SK-N-SH (cell line): ENCODE results near the gene PRKN. TPM values are rescaled to one million over a fixed set of nuclear protein-coding genes. Genes with fewer than 3 reads are reported as not detected.

Source experiments
- CTCF ChIA-PET: fragments of 300-600, 350-600 bp; formaldehyde crosslinking; extraction: SDS; loops from one replicate; lab custom pipeline; 2021; lab: Yijun Ruan, JAX
- POLR2A ChIA-PET: fragments of 350-600 bp; sonication (Branson Sonifier 250); formaldehyde crosslinking; extraction: SDS; loops from one replicate; lab custom pipeline; 2020; ENCODE audit warnings: antibody characterized with exemption, inconsistent platforms; lab: Yijun Ruan, JAX
- DNase-seq: peaks from one replicate; pipeline ENCODE4 v3.0.0; 2012
- H2AFZ ChIP-seq: fragments of 200-600 bp; sonication (generic); 2 replicates; pipeline ENCODE4 v1.8.1; 2016; ENCODE audit warnings: antibody characterized with exemption, mild to moderate bottlenecking, low read depth
- H3F3A ChIP-seq: fragments of 200-600 bp; sonication (generic); replicated peaks from 2 replicates; pipeline ENCODE3; 2016; ENCODE audit warnings: antibody characterized with exemption, mild to moderate bottlenecking; ENCODE audit not compliant: insufficient read depth
- H3K27ac ChIP-seq, 2 experiments: fragments of 200-500 bp in 1 of 2; fragments of 200-600 bp in 1 of 2; sonication (Bioruptor generic) in 1 of 2; sonication (generic), shearing (Covaris generic) in 1 of 2; 2 replicates each; pipeline versions ENCODE4 v1.5.1 to v1.6.1; 2014 to 2016; ENCODE audit warnings: low read depth in 2 of 2, inconsistent platforms in 1 of 2, low read length in 1 of 2, mild to moderate bottlenecking in 1 of 2, mixed read lengths in 1 of 2
- H3K27me3 ChIP-seq: fragments of 200-600 bp; sonication (generic), shearing (Covaris generic); 2 replicates; pipeline ENCODE4 v1.6.1; 2016; ENCODE audit warnings: mixed run types; ENCODE audit not compliant: insufficient read depth
- H3K36me3 ChIP-seq, 2 experiments: fragments of 200-500 bp in 1 of 2; fragments of 200-600 bp in 1 of 2; sonication (Bioruptor generic) in 1 of 2; sonication (generic) in 1 of 2; replicated peaks in 1 of 2; 2 replicates each; pipeline versions ENCODE3 to v1.5.1; 2014 to 2016; ENCODE audit warnings: low read length in 1 of 2, mild to moderate bottlenecking in 1 of 2; ENCODE audit not compliant: insufficient read depth in 2 of 2, control insufficient read depth in 1 of 2
- H3K4me1 ChIP-seq, 2 experiments: fragments of 200-500 bp in 1 of 2; fragments of 200-600 bp in 1 of 2; sonication (Bioruptor generic) in 1 of 2; sonication (generic), shearing (Covaris generic) in 1 of 2; 2 replicates each; pipeline versions ENCODE4 v1.5.1 to v1.6.1; 2014 to 2016; ENCODE audit warnings: low read depth in 1 of 2, low read length in 1 of 2, mixed run types in 1 of 2; ENCODE audit not compliant: insufficient read depth in 2 of 2, control insufficient read depth in 1 of 2
- H3K4me2 ChIP-seq: fragments of 200-600 bp; sonication (generic), shearing (Covaris generic); 2 replicates; pipeline ENCODE4 v1.6.1; 2017; ENCODE audit warnings: mixed run types
- H3K4me3 ChIP-seq, 2 experiments: fragments of 200-500 bp in 1 of 2; fragments of 200-600 bp in 1 of 2; sonication (Bioruptor generic) in 1 of 2; sonication (generic), shearing (Covaris generic) in 1 of 2; 2 replicates each; pipeline versions ENCODE4 v1.5.1 to v1.8.1; 2014 to 2016; ENCODE audit warnings: low read depth in 2 of 2, inconsistent platforms in 1 of 2, low read length in 1 of 2, mild to moderate bottlenecking in 1 of 2, mixed read lengths in 1 of 2, moderate library complexity in 1 of 2
- H3K79me2 ChIP-seq: fragments of 200-600 bp; sonication (generic); 2 replicates; pipeline ENCODE4 v1.8.1; 2017; ENCODE audit warnings: mild to moderate bottlenecking; ENCODE audit not compliant: insufficient read depth
- H3K9ac ChIP-seq: fragments of 200-600 bp; sonication (generic); 2 replicates; pipeline ENCODE4 v1.6.1; 2017; ENCODE audit warnings: mixed run types
- H3K9me2 ChIP-seq: fragments of 200-600 bp; sonication (generic); 2 replicates; pipeline ENCODE4 v1.6.1; 2017; ENCODE audit warnings: mixed run types
- H3K9me3 ChIP-seq: fragments of 200-600 bp; sonication (generic); 2 replicates; pipeline ENCODE4 v1.6.1; 2017; ENCODE audit warnings: mixed run types, mild to moderate bottlenecking, moderate library complexity
- H4K20me1 ChIP-seq: fragments of 200-600 bp; sonication (generic); 2 replicates; pipeline ENCODE4 v1.6.1; 2017; ENCODE audit warnings: mild to moderate bottlenecking, mixed run types; ENCODE audit not compliant: insufficient read depth
- CHD2 ChIP-seq: fragments of 150-350 bp; IDR thresholded peaks from 2 replicates; pipeline ENCODE4 v1.6.1; 2018; ENCODE audit warnings: low read length; ENCODE audit not compliant: partially characterized antibody
- ELF1 ChIP-seq: IDR thresholded peaks from 2 replicates; pipeline ENCODE4 v1.4.0; 2012
- EP300 ChIP-seq, 2 experiments: IDR thresholded peaks; 2 replicates each; pipeline versions ENCODE4 v1.4.0 to v1.6.1; 2012; ENCODE audit warnings: borderline replicate concordance in 1 of 2, low read depth in 1 of 2, low read length in 1 of 2
- EZH2phosphoT487 ChIP-seq: fragments of 200-600 bp; sonication (generic); IDR thresholded peaks from 2 replicates; pipeline ENCODE4 v1.6.1; 2017; ENCODE audit warnings: low read depth, mixed run types, mild to moderate bottlenecking, antibody characterized with exemption, moderate library complexity, borderline replicate concordance
- FOSL2 ChIP-seq: IDR thresholded peaks from 2 replicates; pipeline ENCODE4 v1.4.0; 2012; ENCODE audit warnings: low read depth, mild to moderate bottlenecking, moderate library complexity, borderline replicate concordance
- GABPA ChIP-seq: IDR thresholded peaks from 2 replicates; pipeline ENCODE4 v1.4.0; 2012; ENCODE audit warnings: low read depth, mild to moderate bottlenecking
- JUND ChIP-seq: IDR thresholded peaks from 2 replicates; pipeline ENCODE4 v1.4.0; 2012
- MEF2A ChIP-seq: IDR thresholded peaks from 2 replicates; pipeline ENCODE4 v1.4.0; 2012; ENCODE audit warnings: low read depth, borderline replicate concordance
- MXI1 ChIP-seq: IDR thresholded peaks from 2 replicates; pipeline ENCODE4 v1.6.1; 2012; ENCODE audit warnings: mild to moderate bottlenecking, low read depth, low read length, improper control_type of control experiment
- NFIC ChIP-seq: IDR thresholded peaks from 2 replicates; pipeline ENCODE4 v1.4.0; 2012; ENCODE audit warnings: borderline replicate concordance
- NRF1 ChIP-seq: IDR thresholded peaks from 2 replicates; pipeline ENCODE4 v1.6.1; 2012; ENCODE audit warnings: low read depth, mild to moderate bottlenecking, low read length
- POLR2AphosphoS5 ChIP-seq: IDR thresholded peaks from 2 replicates; pipeline ENCODE4 v1.6.1; 2012; ENCODE audit warnings: low read depth, low read length
- RCOR1 ChIP-seq: fragments of 150-350 bp; IDR thresholded peaks from 2 replicates; pipeline ENCODE4 v1.6.1; 2017; ENCODE audit warnings: antibody characterized with exemption, low read length
- RFX5 ChIP-seq: IDR thresholded peaks from 2 replicates; pipeline ENCODE4 v1.6.1; 2012; ENCODE audit warnings: mild to moderate bottlenecking, improper control_type of control experiment, low read length
- RXRA ChIP-seq: IDR thresholded peaks from 2 replicates; pipeline ENCODE4 v1.4.0; 2012; ENCODE audit warnings: low read depth, mild to moderate bottlenecking, borderline replicate concordance
- SIN3A ChIP-seq: IDR thresholded peaks from 2 replicates; pipeline ENCODE4 v1.6.1; 2012; ENCODE audit warnings: low read depth, mild to moderate bottlenecking, low read length, moderate library complexity, borderline replicate concordance
- SMC3 ChIP-seq: IDR thresholded peaks from 2 replicates; pipeline ENCODE4 v1.6.1; 2012; ENCODE audit warnings: low read depth, low read length, improper control_type of control experiment
- TCF12 ChIP-seq: IDR thresholded peaks from 2 replicates; pipeline ENCODE4 v1.4.0; 2012
- TEAD4 ChIP-seq: IDR thresholded peaks from 2 replicates; pipeline ENCODE4 v1.4.0; 2012; ENCODE audit warnings: mild to moderate bottlenecking, borderline replicate concordance; ENCODE audit not compliant: insufficient read depth
- YY1 ChIP-seq: IDR thresholded peaks from 2 replicates; pipeline ENCODE4 v1.4.0; 2012; ENCODE audit warnings: low read depth, mild to moderate bottlenecking
- WGBS: methylation state at CpG from one replicate; pipeline ENCODE4 v1.1.6; 2017; ENCODE audit warnings: low lambda C conversion rate; 5-methylcytosine and 5-hydroxymethylcytosine counted together
- polyA plus RNA-seq, 3 experiments: library from polyadenylated mRNA; depleted of rRNA; stranded (reverse); fragments of >200 nt; gene quantifications; 2 replicates each; pipeline ENCODE4 v1.2.3, GENCODE V29; 2012
- TF ChIP-seq, protein P1 (sequence below): IDR thresholded peaks from 2 replicates; pipeline ENCODE4 v1.6.1; 2012; ENCODE audit warnings: mild to moderate bottlenecking, low read depth, low read length, moderate library complexity
- TF ChIP-seq, protein P2 (sequence below): IDR thresholded peaks from 2 replicates; pipeline ENCODE4 v1.4.0; 2012; ENCODE audit warnings: low read depth, borderline replicate concordance
- TF ChIP-seq, protein P3 (sequence below): fragments of 150-350 bp; IDR thresholded peaks from 2 replicates; pipeline ENCODE4 v1.6.1; 2016; ENCODE audit warnings: mild to moderate bottlenecking, low read depth, low read length
- TF ChIP-seq, protein P4 (sequence below): IDR thresholded peaks from 2 replicates; pipeline ENCODE4; 2012
- TF ChIP-seq, protein P5 (sequence below): fragments of 200-600 bp; sonication (generic); IDR thresholded peaks from 2 replicates; pipeline ENCODE4 v1.6.1; 2017; ENCODE audit warnings: antibody characterized with exemption, mild to moderate bottlenecking, moderate library complexity
- TF ChIP-seq, protein P6 (sequence below): fragments of 150-350 bp; IDR thresholded peaks from 2 replicates; pipeline ENCODE4 v1.6.1; 2017; ENCODE audit warnings: antibody characterized with exemption, low read length, low read depth, borderline replicate concordance

Gene PRKN
- polyA plus RNA-seq, 1 of the 3 experiments (the other 2 are of a cell fraction), result 0.76 TPM

DNA sequence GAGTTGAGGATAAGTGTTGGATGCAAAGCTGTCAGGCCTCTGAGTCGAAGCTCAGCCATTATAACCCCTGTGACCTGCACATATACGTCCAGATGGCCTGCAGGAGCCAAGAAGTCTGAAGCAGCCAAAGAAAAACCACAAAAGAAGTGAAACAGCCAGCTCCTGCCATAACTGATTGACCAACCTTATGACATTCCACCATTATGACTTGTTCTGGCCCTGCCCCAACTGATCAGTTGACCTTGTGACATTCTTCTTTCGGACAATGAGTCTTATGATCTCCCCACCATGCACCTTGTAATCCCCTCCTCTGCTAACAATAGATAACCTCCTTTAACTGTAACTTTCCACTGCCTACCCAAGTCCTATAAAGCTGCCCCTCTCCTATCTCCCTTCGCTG, 1320.0 kb downstream of the PRKN start:
- POLR2A ChIA-PET, result no interaction called here
- TF ChIP-seq MEF2A (no peak), MXI1 (no peak), GABPA (no peak), TEAD4 (peak; percentile 40; the same call in 1 of the 2 replicates), SMC3 (no peak), RXRA (peak; percentile 60; the same call in 1 of the 2 replicates), RFX5 (no peak), NFIC (peak; percentile 88), ELF1 (no peak), TCF12 (peak; percentile 88), JUND (peak; percentile 64), POLR2AphosphoS5 (peak; percentile 42; the same call in 1 of the 2 replicates), EZH2phosphoT487 (no peak), YY1 (no peak), FOSL2 (peak; percentile 35; the same call in 1 of the 2 replicates), RCOR1 (no peak), SIN3A (0 out of 2 replicates have a peak, but pooled peaks have one; percentile 28), CHD2 (no peak), EP300 (IDR thresholded peaks at IDR 0.05; ENCODE audit: borderline replicate concordance in 1 of 2, low read depth in 1 of 2, low read length in 1 of 2) (peak in 1 of 2 experiments; percentile 67; a peak in 1 of 4 replicates), NRF1 (no peak)
- TF ChIP-seq, protein P1, sequence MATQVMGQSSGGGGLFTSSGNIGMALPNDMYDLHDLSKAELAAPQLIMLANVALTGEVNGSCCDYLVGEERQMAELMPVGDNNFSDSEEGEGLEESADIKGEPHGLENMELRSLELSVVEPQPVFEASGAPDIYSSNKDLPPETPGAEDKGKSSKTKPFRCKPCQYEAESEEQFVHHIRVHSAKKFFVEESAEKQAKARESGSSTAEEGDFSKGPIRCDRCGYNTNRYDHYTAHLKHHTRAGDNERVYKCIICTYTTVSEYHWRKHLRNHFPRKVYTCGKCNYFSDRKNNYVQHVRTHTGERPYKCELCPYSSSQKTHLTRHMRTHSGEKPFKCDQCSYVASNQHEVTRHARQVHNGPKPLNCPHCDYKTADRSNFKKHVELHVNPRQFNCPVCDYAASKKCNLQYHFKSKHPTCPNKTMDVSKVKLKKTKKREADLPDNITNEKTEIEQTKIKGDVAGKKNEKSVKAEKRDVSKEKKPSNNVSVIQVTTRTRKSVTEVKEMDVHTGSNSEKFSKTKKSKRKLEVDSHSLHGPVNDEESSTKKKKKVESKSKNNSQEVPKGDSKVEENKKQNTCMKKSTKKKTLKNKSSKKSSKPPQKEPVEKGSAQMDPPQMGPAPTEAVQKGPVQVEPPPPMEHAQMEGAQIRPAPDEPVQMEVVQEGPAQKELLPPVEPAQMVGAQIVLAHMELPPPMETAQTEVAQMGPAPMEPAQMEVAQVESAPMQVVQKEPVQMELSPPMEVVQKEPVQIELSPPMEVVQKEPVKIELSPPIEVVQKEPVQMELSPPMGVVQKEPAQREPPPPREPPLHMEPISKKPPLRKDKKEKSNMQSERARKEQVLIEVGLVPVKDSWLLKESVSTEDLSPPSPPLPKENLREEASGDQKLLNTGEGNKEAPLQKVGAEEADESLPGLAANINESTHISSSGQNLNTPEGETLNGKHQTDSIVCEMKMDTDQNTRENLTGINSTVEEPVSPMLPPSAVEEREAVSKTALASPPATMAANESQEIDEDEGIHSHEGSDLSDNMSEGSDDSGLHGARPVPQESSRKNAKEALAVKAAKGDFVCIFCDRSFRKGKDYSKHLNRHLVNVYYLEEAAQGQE, result 0 out of 2 replicates have a peak, but pooled peaks have one; percentile 32
- TF ChIP-seq, protein P2, sequence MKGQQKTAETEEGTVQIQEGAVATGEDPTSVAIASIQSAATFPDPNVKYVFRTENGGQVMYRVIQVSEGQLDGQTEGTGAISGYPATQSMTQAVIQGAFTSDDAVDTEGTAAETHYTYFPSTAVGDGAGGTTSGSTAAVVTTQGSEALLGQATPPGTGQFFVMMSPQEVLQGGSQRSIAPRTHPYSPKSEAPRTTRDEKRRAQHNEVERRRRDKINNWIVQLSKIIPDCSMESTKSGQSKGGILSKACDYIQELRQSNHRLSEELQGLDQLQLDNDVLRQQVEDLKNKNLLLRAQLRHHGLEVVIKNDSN, result no peak
- TF ChIP-seq, protein P3, sequence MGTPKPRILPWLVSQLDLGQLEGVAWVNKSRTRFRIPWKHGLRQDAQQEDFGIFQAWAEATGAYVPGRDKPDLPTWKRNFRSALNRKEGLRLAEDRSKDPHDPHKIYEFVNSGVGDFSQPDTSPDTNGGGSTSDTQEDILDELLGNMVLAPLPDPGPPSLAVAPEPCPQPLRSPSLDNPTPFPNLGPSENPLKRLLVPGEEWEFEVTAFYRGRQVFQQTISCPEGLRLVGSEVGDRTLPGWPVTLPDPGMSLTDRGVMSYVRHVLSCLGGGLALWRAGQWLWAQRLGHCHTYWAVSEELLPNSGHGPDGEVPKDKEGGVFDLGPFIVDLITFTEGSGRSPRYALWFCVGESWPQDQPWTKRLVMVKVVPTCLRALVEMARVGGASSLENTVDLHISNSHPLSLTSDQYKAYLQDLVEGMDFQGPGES, result no peak
- TF ChIP-seq, protein P4, sequence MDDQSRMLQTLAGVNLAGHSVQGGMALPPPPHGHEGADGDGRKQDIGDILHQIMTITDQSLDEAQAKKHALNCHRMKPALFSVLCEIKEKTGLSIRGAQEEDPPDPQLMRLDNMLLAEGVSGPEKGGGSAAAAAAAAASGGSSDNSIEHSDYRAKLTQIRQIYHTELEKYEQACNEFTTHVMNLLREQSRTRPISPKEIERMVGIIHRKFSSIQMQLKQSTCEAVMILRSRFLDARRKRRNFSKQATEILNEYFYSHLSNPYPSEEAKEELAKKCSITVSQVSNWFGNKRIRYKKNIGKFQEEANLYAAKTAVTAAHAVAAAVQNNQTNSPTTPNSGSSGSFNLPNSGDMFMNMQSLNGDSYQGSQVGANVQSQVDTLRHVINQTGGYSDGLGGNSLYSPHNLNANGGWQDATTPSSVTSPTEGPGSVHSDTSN, result peak; percentile 96
- TF ChIP-seq, protein P5, sequence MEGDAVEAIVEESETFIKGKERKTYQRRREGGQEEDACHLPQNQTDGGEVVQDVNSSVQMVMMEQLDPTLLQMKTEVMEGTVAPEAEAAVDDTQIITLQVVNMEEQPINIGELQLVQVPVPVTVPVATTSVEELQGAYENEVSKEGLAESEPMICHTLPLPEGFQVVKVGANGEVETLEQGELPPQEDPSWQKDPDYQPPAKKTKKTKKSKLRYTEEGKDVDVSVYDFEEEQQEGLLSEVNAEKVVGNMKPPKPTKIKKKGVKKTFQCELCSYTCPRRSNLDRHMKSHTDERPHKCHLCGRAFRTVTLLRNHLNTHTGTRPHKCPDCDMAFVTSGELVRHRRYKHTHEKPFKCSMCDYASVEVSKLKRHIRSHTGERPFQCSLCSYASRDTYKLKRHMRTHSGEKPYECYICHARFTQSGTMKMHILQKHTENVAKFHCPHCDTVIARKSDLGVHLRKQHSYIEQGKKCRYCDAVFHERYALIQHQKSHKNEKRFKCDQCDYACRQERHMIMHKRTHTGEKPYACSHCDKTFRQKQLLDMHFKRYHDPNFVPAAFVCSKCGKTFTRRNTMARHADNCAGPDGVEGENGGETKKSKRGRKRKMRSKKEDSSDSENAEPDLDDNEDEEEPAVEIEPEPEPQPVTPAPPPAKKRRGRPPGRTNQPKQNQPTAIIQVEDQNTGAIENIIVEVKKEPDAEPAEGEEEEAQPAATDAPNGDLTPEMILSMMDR, result no peak
- TF ChIP-seq, protein P6, sequence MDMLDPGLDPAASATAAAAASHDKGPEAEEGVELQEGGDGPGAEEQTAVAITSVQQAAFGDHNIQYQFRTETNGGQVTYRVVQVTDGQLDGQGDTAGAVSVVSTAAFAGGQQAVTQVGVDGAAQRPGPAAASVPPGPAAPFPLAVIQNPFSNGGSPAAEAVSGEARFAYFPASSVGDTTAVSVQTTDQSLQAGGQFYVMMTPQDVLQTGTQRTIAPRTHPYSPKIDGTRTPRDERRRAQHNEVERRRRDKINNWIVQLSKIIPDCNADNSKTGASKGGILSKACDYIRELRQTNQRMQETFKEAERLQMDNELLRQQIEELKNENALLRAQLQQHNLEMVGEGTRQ, result no peak

More for the DNA sequence above, 1320.0 kb downstream of the PRKN start:
- H3K9me3 ChIP-seq, result no peaks in the 10 kb centered on the region
- H3F3A ChIP-seq, result peaks cover 9% of the 10 kb centered on the region
- no peaks in the 10 kb centered on the region for H3K9me2 ChIP-seq
- CTCF ChIA-PET, result interaction anchor here (0.6 to 5.1 kb wide), 3 partner anchors 11 to 468 kb away, joined by 3 to 29 read pairs (median 3); no protein-coding TSS in a partner anchor
- H2AFZ ChIP-seq, result no peak overlapping the region
- H3K79me2 ChIP-seq, result no peaks in the 10 kb centered on the region
- no peaks in the 10 kb centered on the region for H3K36me3 ChIP-seq
- peak overlapping the region in 1 of 2 experiments; percentile 10; a peak in 1 of 4 replicates for H3K27ac ChIP-seq
- H3K4me1 ChIP-seq, result no peaks in the 10 kb centered on the region; a peak in 2 of 4 replicates
- no peak overlapping the region for H3K9ac ChIP-seq
- 33% methylated on average over 4 of the region's 4 CpGs for WGBS
- H3K27me3 ChIP-seq, result no peaks in the 10 kb centered on the region
- no peak overlapping the region for H3K4me3 ChIP-seq
- no peak overlapping the region for H3K4me2 ChIP-seq
- no peaks in the 10 kb centered on the region for H4K20me1 ChIP-seq
- no peak for DNase-seq
